SK-N-SH (cell line): Measurements from ENCODE around the gene CD300C. TPM values are rescaled to one million over a fixed set of nuclear protein-coding genes. Genes with fewer than 3 reads are reported as not detected.
"Not testable (repeated sequence)": the region's sequence is repeated elsewhere in the genome, so short reads cannot be mapped to it uniquely, and the experiment has no call there.

Source experiments
- CTCF ChIA-PET: fragments of 300-600, 350-600 bp; formaldehyde crosslinking; extraction: SDS; loops from one replicate; lab custom pipeline; 2021; lab: Yijun Ruan, JAX
- POLR2A ChIA-PET: fragments of 350-600 bp; sonication (Branson Sonifier 250); formaldehyde crosslinking; extraction: SDS; loops from one replicate; lab custom pipeline; 2020; ENCODE audit warnings: antibody characterized with exemption, inconsistent platforms; lab: Yijun Ruan, JAX
- DNase-seq: peaks from one replicate; pipeline ENCODE4 v3.0.0; 2012
- H2AFZ ChIP-seq: fragments of 200-600 bp; sonication (generic); 2 replicates; pipeline ENCODE4 v1.8.1; 2016; ENCODE audit warnings: antibody characterized with exemption, mild to moderate bottlenecking, low read depth
- H3F3A ChIP-seq: fragments of 200-600 bp; sonication (generic); replicated peaks from 2 replicates; pipeline ENCODE3; 2016; ENCODE audit warnings: antibody characterized with exemption, mild to moderate bottlenecking; ENCODE audit not compliant: insufficient read depth
- H3K27ac ChIP-seq, 2 experiments: fragments of 200-500 bp in 1 of 2; fragments of 200-600 bp in 1 of 2; sonication (Bioruptor generic) in 1 of 2; sonication (generic), shearing (Covaris generic) in 1 of 2; 2 replicates each; pipeline versions ENCODE4 v1.5.1 to v1.6.1; 2014 to 2016; ENCODE audit warnings: low read depth in 2 of 2, inconsistent platforms in 1 of 2, low read length in 1 of 2, mild to moderate bottlenecking in 1 of 2, mixed read lengths in 1 of 2
- H3K27me3 ChIP-seq: fragments of 200-600 bp; sonication (generic), shearing (Covaris generic); 2 replicates; pipeline ENCODE4 v1.6.1; 2016; ENCODE audit warnings: mixed run types; ENCODE audit not compliant: insufficient read depth
- H3K36me3 ChIP-seq, 2 experiments: fragments of 200-500 bp in 1 of 2; fragments of 200-600 bp in 1 of 2; sonication (Bioruptor generic) in 1 of 2; sonication (generic) in 1 of 2; replicated peaks in 1 of 2; 2 replicates each; pipeline versions ENCODE3 to v1.5.1; 2014 to 2016; ENCODE audit warnings: low read length in 1 of 2, mild to moderate bottlenecking in 1 of 2; ENCODE audit not compliant: insufficient read depth in 2 of 2, control insufficient read depth in 1 of 2
- H3K4me1 ChIP-seq, 2 experiments: fragments of 200-500 bp in 1 of 2; fragments of 200-600 bp in 1 of 2; sonication (Bioruptor generic) in 1 of 2; sonication (generic), shearing (Covaris generic) in 1 of 2; 2 replicates each; pipeline versions ENCODE4 v1.5.1 to v1.6.1; 2014 to 2016; ENCODE audit warnings: low read depth in 1 of 2, low read length in 1 of 2, mixed run types in 1 of 2; ENCODE audit not compliant: insufficient read depth in 2 of 2, control insufficient read depth in 1 of 2
- H3K4me2 ChIP-seq: fragments of 200-600 bp; sonication (generic), shearing (Covaris generic); 2 replicates; pipeline ENCODE4 v1.6.1; 2017; ENCODE audit warnings: mixed run types
- H3K4me3 ChIP-seq, 2 experiments: fragments of 200-500 bp in 1 of 2; fragments of 200-600 bp in 1 of 2; sonication (Bioruptor generic) in 1 of 2; sonication (generic), shearing (Covaris generic) in 1 of 2; 2 replicates each; pipeline versions ENCODE4 v1.5.1 to v1.8.1; 2014 to 2016; ENCODE audit warnings: low read depth in 2 of 2, inconsistent platforms in 1 of 2, low read length in 1 of 2, mild to moderate bottlenecking in 1 of 2, mixed read lengths in 1 of 2, moderate library complexity in 1 of 2
- H3K79me2 ChIP-seq: fragments of 200-600 bp; sonication (generic); 2 replicates; pipeline ENCODE4 v1.8.1; 2017; ENCODE audit warnings: mild to moderate bottlenecking; ENCODE audit not compliant: insufficient read depth
- H3K9ac ChIP-seq: fragments of 200-600 bp; sonication (generic); 2 replicates; pipeline ENCODE4 v1.6.1; 2017; ENCODE audit warnings: mixed run types
- H3K9me2 ChIP-seq: fragments of 200-600 bp; sonication (generic); 2 replicates; pipeline ENCODE4 v1.6.1; 2017; ENCODE audit warnings: mixed run types
- H3K9me3 ChIP-seq: fragments of 200-600 bp; sonication (generic); 2 replicates; pipeline ENCODE4 v1.6.1; 2017; ENCODE audit warnings: mixed run types, mild to moderate bottlenecking, moderate library complexity
- H4K20me1 ChIP-seq: fragments of 200-600 bp; sonication (generic); 2 replicates; pipeline ENCODE4 v1.6.1; 2017; ENCODE audit warnings: mild to moderate bottlenecking, mixed run types; ENCODE audit not compliant: insufficient read depth
- CHD2 ChIP-seq: fragments of 150-350 bp; IDR thresholded peaks from 2 replicates; pipeline ENCODE4 v1.6.1; 2018; ENCODE audit warnings: low read length; ENCODE audit not compliant: partially characterized antibody
- FOSL2 ChIP-seq: IDR thresholded peaks from 2 replicates; pipeline ENCODE4 v1.4.0; 2012; ENCODE audit warnings: low read depth, mild to moderate bottlenecking, moderate library complexity, borderline replicate concordance
- MXI1 ChIP-seq: IDR thresholded peaks from 2 replicates; pipeline ENCODE4 v1.6.1; 2012; ENCODE audit warnings: mild to moderate bottlenecking, low read depth, low read length, improper control_type of control experiment
- RCOR1 ChIP-seq: fragments of 150-350 bp; IDR thresholded peaks from 2 replicates; pipeline ENCODE4 v1.6.1; 2017; ENCODE audit warnings: antibody characterized with exemption, low read length
- YY1 ChIP-seq: IDR thresholded peaks from 2 replicates; pipeline ENCODE4 v1.4.0; 2012; ENCODE audit warnings: low read depth, mild to moderate bottlenecking
- WGBS: methylation state at CpG from one replicate; pipeline ENCODE4 v1.1.6; 2017; ENCODE audit warnings: low lambda C conversion rate; 5-methylcytosine and 5-hydroxymethylcytosine counted together
- polyA plus RNA-seq, 3 experiments: library from polyadenylated mRNA; depleted of rRNA; stranded (reverse); fragments of >200 nt; gene quantifications; 2 replicates each; pipeline ENCODE4 v1.2.3, GENCODE V29; 2012
- TF ChIP-seq, protein P1 (sequence below): fragments of 150-350 bp; IDR thresholded peaks from 2 replicates; pipeline ENCODE4 v1.6.1; 2017; ENCODE audit warnings: antibody characterized with exemption, low read length, low read depth, borderline replicate concordance

CD300C gene
- polyA plus RNA-seq, 1 of the 3 experiments (the other 2 are of a cell fraction), result not detected

GRCh38 chr17:74520790-74521480, 25.0 kb downstream of the CD300C start:
- Histone ChIP-seq H3K27ac (no peak overlapping the region), H3K79me2 (no peaks in the 10 kb centered on the region), H3K4me3 (no peak overlapping the region), H3F3A (no peaks in the 10 kb centered on the region), H3K27me3 (no peaks in the 10 kb centered on the region), H3K9ac (no peak overlapping the region), H3K36me3 (no peaks in the 10 kb centered on the region), H3K9me2 (no peaks in the 10 kb centered on the region), H3K4me1 (no peaks in the 10 kb centered on the region), H3K9me3 (no peaks in the 10 kb centered on the region), H3K4me2 (no peak overlapping the region), H4K20me1 (no peaks in the 10 kb centered on the region), H2AFZ (no peak overlapping the region)
- ChIA-PET POLR2A (no interaction called here), CTCF (interaction anchor here (1.3 kb wide), 1 partner anchor 220 kb away, joined by 4 read pairs; no protein-coding TSS in a partner anchor)
- DNase-seq, result no peak
- 39% methylated on average over 21 of the region's 21 CpGs for WGBS
- no peak for TF ChIP-seq RCOR1

DNA sequence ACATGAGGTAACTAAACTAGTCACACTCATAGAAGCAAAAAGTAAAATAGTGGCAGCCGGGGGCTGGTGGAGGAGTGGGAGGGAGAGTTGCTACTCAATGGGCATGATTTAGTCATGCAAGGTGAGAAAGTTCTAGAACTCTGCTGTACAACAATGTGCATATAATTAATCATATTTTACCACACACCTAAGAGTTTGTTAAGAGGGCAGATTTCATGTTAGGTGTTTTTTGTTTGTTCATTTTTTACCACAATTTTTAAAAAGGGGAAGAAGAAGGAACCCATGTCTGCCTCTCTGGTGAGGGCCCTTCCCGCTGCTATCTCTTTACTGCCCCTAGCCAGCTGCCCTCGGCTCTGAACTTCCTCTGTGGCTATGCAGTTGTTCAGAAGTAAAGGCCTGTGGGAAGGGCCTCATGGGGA, 25.9 kb downstream of the CD300C start:
- Histone ChIP-seq H4K20me1 (no peaks in the 10 kb centered on the region), H3K9ac (no peak overlapping the region), H3K79me2 (no peaks in the 10 kb centered on the region), H3K27ac (no peak overlapping the region), H3F3A (no peaks in the 10 kb centered on the region), H3K4me1 (no peaks in the 10 kb centered on the region), H2AFZ (no peak overlapping the region), H3K4me2 (no peak overlapping the region), H3K36me3 (no peaks in the 10 kb centered on the region), H3K9me3 (no peaks in the 10 kb centered on the region), H3K4me3 (no peak overlapping the region), H3K27me3 (no peaks in the 10 kb centered on the region), H3K9me2 (no peaks in the 10 kb centered on the region)
- no peak for DNase-seq
- TF ChIP-seq RCOR1 (no peak), MXI1 (no peak), YY1 (no peak), FOSL2 (no peak), CHD2 (no peak)
- TF ChIP-seq, protein P1, sequence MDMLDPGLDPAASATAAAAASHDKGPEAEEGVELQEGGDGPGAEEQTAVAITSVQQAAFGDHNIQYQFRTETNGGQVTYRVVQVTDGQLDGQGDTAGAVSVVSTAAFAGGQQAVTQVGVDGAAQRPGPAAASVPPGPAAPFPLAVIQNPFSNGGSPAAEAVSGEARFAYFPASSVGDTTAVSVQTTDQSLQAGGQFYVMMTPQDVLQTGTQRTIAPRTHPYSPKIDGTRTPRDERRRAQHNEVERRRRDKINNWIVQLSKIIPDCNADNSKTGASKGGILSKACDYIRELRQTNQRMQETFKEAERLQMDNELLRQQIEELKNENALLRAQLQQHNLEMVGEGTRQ, result no peak
- ChIA-PET CTCF (no interaction called here), POLR2A (no interaction called here)
- WGBS, result 12% methylated on average over 3 of the region's 3 CpGs

DNA sequence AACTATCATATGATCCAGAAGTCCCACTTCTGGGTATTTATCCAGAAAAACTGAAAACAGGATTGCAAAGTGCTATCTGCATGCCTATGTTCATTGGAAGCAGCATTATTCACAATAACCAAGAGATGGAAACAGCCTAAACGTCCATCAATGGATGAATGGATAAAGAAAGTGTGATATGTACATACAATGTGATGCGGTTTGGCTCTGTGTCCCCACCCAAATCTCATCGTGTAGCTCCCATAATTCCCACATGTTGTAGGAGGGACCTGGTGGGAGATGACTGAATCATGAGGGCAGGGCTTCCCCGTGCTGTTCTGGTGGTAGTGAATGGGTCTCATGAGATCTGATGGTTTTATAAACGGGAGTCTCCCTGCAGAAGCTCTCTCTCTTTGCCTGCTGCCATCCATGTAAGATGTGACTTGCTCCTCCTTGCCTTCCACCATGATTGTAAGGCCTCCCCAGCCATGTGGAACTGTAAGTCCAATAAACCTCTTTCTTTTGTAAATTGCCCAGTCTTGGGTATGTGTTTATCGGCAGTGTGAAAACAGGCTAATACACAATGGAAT, 27.4 kb downstream of the CD300C start:
- POLR2A ChIA-PET, H3K27me3 ChIP-seq, H3K9me2 ChIP-seq, H2AFZ ChIP-seq, H3K9me3 ChIP-seq, H3K36me3 ChIP-seq, H3K4me2 ChIP-seq, H3K4me3 ChIP-seq, H3K79me2 ChIP-seq, H3K27ac ChIP-seq, DNase-seq, H4K20me1 ChIP-seq, H3K9ac ChIP-seq, H3K4me1 ChIP-seq: not testable (repeated sequence)
- peaks cover 13% of the 10 kb centered on the region for H3F3A ChIP-seq
- CTCF ChIA-PET, result interaction anchor here (1.0 kb wide), 1 partner anchor 48 kb away, joined by 3 read pairs; no protein-coding TSS in a partner anchor
- WGBS, result 12% methylated on average over 6 of the region's 6 CpGs
